ENCODE measurements around the gene MITD1.

- no peak for TF ChIP-seq CTCF (IDR thresholded peaks at IDR 0.05)
- no peak for TF ChIP-seq REST (IDR thresholded peaks at IDR 0.05; ENCODE audit: insufficient read depth in 1 of 2, low read depth in 2 of 2, low read length in 1 of 2)
- no peak for TF ChIP-seq SIN3A (IDR thresholded peaks at IDR 0.05; ENCODE audit: borderline replicate concordance, insufficient read depth, low read depth, low read length)
Observed at GRCh38 chr2:99140860-99141109, 40.1 kb downstream of the MITD1 start.

Data from Panc1 (cell line).